NOMO-1 treated with DMSO at 0.1 percent for 48 hours (cell line): Measurements from ENCODE around the gene ADGRF1.
"Not testable (repeated sequence)": the region's sequence is repeated elsewhere in the genome, so short reads cannot be mapped to it uniquely, and the experiment has no call there.

Experiments used
- DNase-seq: peaks from one replicate; lab custom pipeline; 2025; ENCODE audit not compliant: unreplicated experiment; lab: John Stamatoyannopoulos, UW

ADGRF1 gene

GRCh38 chr6:47042275-47042791, at the start of gene ADGRF1:
ADGRF1 (minus strand) TSS chr6:47042332; CDS start chr6:47029061, 13,271 bp downstream.
- DNase-seq = no peak

- DNase-seq = no peak
These were observed 48.7 kb upstream of the ADGRF1 start for GRCh38 chr6:47090881-47091280.

- not testable (repeated sequence) for DNase-seq
These were observed 47.3 kb upstream of the ADGRF1 start for GRCh38 chr6:47089473-47089872.

GRCh38 chr6:47086051-47086770, 44.1 kb upstream of the ADGRF1 start:
- DNase-seq = no peak

GRCh38 chr6:47084610-47085009, 42.5 kb upstream of the ADGRF1 start:
- no peak for DNase-seq

GRCh38 chr6:47083586-47084047, 41.5 kb upstream of the ADGRF1 start:
- DNase-seq = no peak

GRCh38 chr6:47080083-47080596, 38.0 kb upstream of the ADGRF1 start:
- no peak for DNase-seq

- no peak for DNase-seq
These were observed 37.5 kb upstream of the ADGRF1 start for GRCh38 chr6:47079638-47080037.

- DNase-seq = no peak
These were observed 36.9 kb upstream of the ADGRF1 start for GRCh38 chr6:47078991-47079390.

GRCh38 chr6:47076422-47077344, 34.6 kb upstream of the ADGRF1 start:
- no peak for DNase-seq

GRCh38 chr6:47075741-47076421, 33.7 kb upstream of the ADGRF1 start:
- no peak for DNase-seq

GRCh38 chr6:47075168-47075567, 33.0 kb upstream of the ADGRF1 start:
- DNase-seq = no peak

- DNase-seq = peak; percentile 16
These were observed 31.3 kb upstream of the ADGRF1 start for GRCh38 chr6:47073125-47074110.

- no peak for DNase-seq
These were observed 30.5 kb upstream of the ADGRF1 start for GRCh38 chr6:47072667-47073066.

GRCh38 chr6:47071681-47072080, 29.5 kb upstream of the ADGRF1 start:
- no peak for DNase-seq

GRCh38 chr6:47070461-47070860, 28.3 kb upstream of the ADGRF1 start:
- no peak for DNase-seq

- no peak for DNase-seq
These were observed 27.0 kb upstream of the ADGRF1 start for GRCh38 chr6:47069156-47069555.

- DNase-seq = no peak
These were observed 24.3 kb upstream of the ADGRF1 start for GRCh38 chr6:47066418-47066817.

- DNase-seq = no peak
These were observed 22.1 kb upstream of the ADGRF1 start for GRCh38 chr6:47064274-47064673.

GRCh38 chr6:47062346-47062745, 20.2 kb upstream of the ADGRF1 start:
- DNase-seq = no peak
